Measurements from ENCODE around the gene LNX1. TPM values are rescaled to one million over a fixed set of nuclear protein-coding genes. Genes with fewer than 3 reads are reported as not detected.

LNX1 gene
- 12.7 to 14.0 TPM (median 13.0 TPM) in 3 replicates for total RNA-seq

DNA sequence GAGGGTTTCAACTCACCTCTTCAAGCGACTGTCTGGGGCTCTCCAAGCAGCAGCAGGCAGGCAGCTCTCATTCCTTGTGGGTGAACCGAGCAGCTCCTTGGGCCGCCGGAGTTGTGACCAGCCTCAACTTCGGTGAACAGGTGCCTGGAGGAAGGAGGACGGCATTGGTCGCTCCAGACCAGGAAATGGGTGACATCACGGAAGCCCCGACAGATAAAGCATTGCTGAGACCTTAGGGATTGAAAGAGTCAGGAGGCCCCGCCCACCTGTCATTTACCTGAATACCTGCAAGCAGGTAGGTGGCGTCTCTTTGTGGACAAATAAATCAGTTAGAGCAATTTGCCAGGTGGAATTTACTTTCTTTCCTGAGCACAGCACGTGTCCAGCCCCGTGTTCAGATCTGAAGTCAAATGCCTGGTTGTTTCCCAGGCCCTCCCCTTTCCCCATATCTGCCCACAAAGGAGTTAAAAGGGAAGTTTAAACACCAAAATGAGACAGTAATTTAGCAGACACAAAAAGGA is at the start of gene LNX1:
Gene LNX1, minus strand, starts transcription at position 115 of the 521 bp plus-strand sequence. CDS start 17,484 bp downstream, outside the sequence.
- DNase-seq (ENCODE audit: low spot score in 2 of 2, unreplicated experiment in 2 of 2) = peak in 1 of 2 experiments; percentile 67
- H3K36me3 Mint-ChIP-seq = no peaks in the 10 kb centered on the region
- H3K4me1 Mint-ChIP-seq = peaks cover 57% of the 10 kb centered on the region
- peak within 1 kb of the TSS; percentile 98 for H3K27ac Mint-ChIP-seq
- no peaks in the 10 kb centered on the region for H3K27me3 Mint-ChIP-seq (ENCODE audit: low read depth)
- TF ChIP-seq, protein P1, sequence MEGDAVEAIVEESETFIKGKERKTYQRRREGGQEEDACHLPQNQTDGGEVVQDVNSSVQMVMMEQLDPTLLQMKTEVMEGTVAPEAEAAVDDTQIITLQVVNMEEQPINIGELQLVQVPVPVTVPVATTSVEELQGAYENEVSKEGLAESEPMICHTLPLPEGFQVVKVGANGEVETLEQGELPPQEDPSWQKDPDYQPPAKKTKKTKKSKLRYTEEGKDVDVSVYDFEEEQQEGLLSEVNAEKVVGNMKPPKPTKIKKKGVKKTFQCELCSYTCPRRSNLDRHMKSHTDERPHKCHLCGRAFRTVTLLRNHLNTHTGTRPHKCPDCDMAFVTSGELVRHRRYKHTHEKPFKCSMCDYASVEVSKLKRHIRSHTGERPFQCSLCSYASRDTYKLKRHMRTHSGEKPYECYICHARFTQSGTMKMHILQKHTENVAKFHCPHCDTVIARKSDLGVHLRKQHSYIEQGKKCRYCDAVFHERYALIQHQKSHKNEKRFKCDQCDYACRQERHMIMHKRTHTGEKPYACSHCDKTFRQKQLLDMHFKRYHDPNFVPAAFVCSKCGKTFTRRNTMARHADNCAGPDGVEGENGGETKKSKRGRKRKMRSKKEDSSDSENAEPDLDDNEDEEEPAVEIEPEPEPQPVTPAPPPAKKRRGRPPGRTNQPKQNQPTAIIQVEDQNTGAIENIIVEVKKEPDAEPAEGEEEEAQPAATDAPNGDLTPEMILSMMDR (IDR thresholded peaks at IDR 0.05; ENCODE audit: unreplicated experiment) = no peak
- H3K9me3 Mint-ChIP-seq = no peaks in the 10 kb centered on the region
- peak within 1 kb of the TSS; percentile 73 for H3K4me3 Mint-ChIP-seq

DNA sequence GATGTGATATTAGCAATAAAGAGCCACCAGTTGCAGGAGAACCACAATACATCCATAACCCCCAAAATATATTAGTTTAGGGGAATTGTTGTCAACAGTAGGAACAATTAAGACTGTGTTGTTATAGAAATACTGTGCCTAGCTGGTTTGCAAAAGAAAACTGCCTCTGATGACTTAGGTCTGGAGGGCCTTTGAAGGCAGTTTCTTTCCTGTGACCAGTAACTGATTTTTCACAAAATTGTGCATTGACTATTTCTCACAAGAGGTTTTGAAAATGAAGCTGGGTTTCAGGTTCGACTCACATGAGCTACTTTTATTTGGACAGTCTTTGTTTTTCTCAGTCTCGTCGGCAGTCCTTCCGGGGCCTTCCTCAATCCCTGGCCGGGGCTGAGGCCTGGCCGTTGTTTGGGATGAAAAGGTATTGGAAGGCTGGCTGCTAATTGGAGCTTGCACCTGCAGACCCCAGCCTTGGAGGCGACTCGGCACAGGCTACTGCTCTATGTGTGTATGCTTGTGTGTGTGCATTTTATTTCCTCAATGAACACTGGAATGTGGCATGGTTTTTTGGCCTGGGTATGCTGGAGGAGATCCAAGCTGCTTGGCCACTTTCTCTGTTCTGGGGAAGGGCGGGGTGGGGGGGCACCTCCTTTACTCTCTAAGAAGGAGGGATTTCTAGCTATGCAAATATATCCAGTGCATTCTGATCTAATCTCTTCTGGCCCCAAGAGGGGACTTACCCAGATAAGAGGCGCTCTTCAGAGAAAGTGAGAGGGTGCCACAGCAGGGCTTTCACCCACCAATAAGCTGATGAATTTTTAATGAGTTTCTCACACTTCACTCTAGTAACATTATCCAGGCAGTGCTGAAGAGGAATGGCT is 49.5 kb upstream of the LNX1 start:
- Mint-ChIP-seq H3K36me3 (no peaks in the 10 kb centered on the region), H3K27ac (peak overlapping the region; percentile 27), H3K4me1 (peaks cover 20% of the 10 kb centered on the region), H3K9me3 (no peaks in the 10 kb centered on the region), H3K27me3 (ENCODE audit: low read depth) (peaks cover 3% of the 10 kb centered on the region), H3K4me3 (no peak overlapping the region)
- DNase-seq (ENCODE audit: low spot score in 2 of 2, unreplicated experiment in 2 of 2) = no peak
- TF ChIP-seq, protein P1 (IDR thresholded peaks at IDR 0.05; ENCODE audit: unreplicated experiment) = no peak

DNA sequence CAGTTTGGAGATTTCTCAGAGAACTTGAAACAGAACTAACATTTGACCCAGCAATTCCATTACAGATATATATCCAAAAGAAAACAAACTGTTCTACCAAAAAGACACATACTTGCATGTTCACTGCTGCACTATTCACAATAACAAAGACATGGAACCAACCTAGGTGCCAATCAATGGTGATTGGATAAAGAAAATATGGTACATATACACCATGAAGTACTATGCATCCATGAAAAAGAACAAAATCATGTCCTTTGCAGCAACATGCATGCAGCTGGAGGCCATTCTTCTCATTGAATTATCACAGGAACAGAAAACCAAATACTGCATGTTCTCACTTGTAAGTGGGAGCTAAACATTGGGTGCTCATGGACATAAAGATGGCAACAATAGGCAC is 47.6 kb upstream of the LNX1 start:
- Mint-ChIP-seq H3K27ac (no peak overlapping the region), H3K9me3 (no peaks in the 10 kb centered on the region), H3K4me3 (no peak overlapping the region), H3K4me1 (peaks cover 14% of the 10 kb centered on the region), H3K27me3 (ENCODE audit: low read depth) (peaks cover 4% of the 10 kb centered on the region), H3K36me3 (no peaks in the 10 kb centered on the region)
- TF ChIP-seq, protein P1 (IDR thresholded peaks at IDR 0.05; ENCODE audit: unreplicated experiment) = no peak
- no peak for DNase-seq (ENCODE audit: low spot score in 2 of 2, unreplicated experiment in 2 of 2)

DNA sequence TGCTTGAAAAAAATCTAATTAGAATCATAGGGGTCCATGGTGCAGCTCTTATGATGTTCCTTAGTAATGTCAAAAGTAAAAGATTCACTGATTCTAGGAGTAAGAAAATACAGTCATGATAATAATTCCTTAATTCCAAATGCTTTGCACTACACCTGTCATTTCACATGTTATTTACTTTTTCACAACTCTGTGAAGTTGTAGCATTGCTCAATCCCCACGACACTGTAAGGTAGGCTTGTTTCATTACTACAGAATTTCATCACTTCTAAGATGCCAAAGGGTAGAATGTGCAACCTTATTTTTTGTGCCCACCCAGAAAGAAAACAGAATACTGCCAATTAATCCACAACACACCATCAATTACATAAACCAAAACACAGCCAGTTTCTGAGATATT is 46.1 kb upstream of the LNX1 start:
- no peak overlapping the region for H3K27ac Mint-ChIP-seq
- TF ChIP-seq, protein P1 (IDR thresholded peaks at IDR 0.05; ENCODE audit: unreplicated experiment) = no peak

DNA sequence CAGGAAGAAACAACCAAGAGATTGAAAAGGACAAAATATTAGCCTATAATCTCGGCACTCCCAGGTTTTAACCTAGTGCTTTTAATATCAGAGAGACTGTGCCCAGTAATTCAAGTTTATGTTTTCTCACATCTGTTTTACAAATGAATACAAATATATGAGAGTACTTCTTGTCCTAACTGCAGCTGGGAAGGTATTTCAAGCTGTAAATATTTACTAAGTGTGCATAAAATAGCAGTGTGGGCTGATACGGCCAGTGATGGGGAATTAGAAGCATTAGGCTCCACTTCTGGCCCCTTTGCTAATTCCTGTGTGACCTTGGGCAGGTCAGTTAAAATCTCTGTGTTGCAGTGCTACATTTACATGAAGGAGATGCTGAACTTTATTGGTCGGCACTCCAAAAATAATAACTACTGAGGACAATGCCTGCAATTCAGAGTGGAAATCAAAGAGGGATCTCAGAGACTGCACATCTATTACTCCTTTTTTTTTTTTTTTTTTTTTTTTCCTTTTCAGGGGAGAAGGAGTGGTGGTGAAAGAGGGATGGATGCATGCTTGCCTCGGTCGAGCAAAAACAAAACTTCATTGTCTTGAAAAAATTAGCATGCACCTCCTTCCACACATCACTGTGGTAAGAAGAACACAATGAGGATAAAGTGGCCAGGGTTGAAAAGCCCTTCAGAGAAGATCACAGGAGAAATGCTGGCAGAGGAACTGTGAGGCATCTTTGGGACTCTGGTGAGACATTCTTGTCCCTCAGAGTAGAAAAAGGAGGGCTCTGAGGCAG is 44.6 kb upstream of the LNX1 start:
- H3K36me3 Mint-ChIP-seq = no peaks in the 10 kb centered on the region
- peaks cover 7% of the 10 kb centered on the region for H3K27me3 Mint-ChIP-seq (ENCODE audit: low read depth)
- H3K9me3 Mint-ChIP-seq = no peaks in the 10 kb centered on the region
- no peak for DNase-seq (ENCODE audit: low spot score in 2 of 2, unreplicated experiment in 2 of 2)
- H3K27ac Mint-ChIP-seq = no peak overlapping the region
- TF ChIP-seq, protein P1 (IDR thresholded peaks at IDR 0.05; ENCODE audit: unreplicated experiment) = no peak
- peaks cover 7% of the 10 kb centered on the region for H3K4me1 Mint-ChIP-seq
- H3K4me3 Mint-ChIP-seq = no peak overlapping the region

More for the DNA sequence above, 46.1 kb upstream of the LNX1 start:
- H3K27me3 Mint-ChIP-seq (ENCODE audit: low read depth) = peaks cover 4% of the 10 kb centered on the region
- H3K9me3 Mint-ChIP-seq = no peaks in the 10 kb centered on the region
- no peak overlapping the region for H3K4me3 Mint-ChIP-seq
- no peaks in the 10 kb centered on the region for H3K36me3 Mint-ChIP-seq
- H3K4me1 Mint-ChIP-seq = peaks cover 14% of the 10 kb centered on the region
- DNase-seq (ENCODE audit: low spot score in 2 of 2, unreplicated experiment in 2 of 2) = no peak

Measured in mesothelial cell of epicardium (in vitro differentiated cells).